Measurements from ENCODE around the gene SPATA31D1.
"Not testable (repeated sequence)": the region's sequence is repeated elsewhere in the genome, so short reads cannot be mapped to it uniquely, and the experiment has no call there.

SPATA31D1 gene

DNA sequence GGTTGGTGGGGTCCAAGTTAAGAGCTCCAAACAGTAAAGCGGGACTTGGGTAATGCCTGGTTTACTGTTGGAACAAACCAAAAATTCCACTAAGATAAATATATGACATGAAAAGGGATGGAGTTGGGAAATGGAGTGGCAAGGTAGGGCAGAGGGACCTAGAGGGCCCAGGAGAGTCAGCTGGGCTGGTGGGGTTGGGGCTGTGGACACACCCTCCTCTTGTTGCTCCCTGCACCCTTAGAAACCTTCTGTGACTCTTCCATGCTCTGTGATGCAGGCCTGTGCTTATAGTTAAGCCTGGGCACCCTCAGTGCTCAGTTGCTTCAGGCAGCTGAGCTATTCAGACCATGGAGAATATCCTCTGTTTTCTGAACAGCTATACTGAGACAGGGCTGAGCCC, at the start of gene SPATA31D1:
TSS of gene SPATA31D1 (plus strand) at position 301 of the 400 bp plus-strand sequence. CDS start at position 348, 47 bp downstream.
- DNase-seq (ENCODE audit: low read depth in 2 of 2), result not testable (repeated sequence)

- not testable (repeated sequence) for DNase-seq (ENCODE audit: low read depth in 2 of 2)
Observed at GRCh38 chr9:81943393-81943792, 45.2 kb upstream of the SPATA31D1 start, which contains the start of gene SPATA31D3. Gene SPATA31D3, plus strand, starts transcription at chr9:81943500. Its CDS starts 86 bp downstream, at chr9:81943586.

DNA sequence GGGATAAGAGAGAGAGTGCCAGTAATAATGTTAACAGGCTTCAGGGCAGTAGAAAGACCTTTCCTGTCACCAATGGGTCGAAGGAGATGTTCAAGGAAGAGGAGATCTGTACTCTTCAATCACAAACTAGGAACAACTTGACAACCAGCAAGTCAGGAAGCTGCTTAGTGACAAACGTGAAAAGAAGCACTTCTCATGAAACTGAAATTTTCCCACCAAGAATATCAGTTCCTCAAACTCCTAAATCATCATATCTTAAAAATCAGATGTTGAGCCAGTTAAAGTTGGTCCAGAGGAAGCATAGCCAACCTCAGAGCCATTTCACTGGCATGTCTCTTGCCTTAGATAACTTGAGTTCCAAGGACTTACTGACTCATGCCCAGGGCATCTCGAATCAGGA, 39.9 kb upstream of the SPATA31D1 start:
- not testable (repeated sequence) for DNase-seq (ENCODE audit: low read depth in 2 of 2)

GRCh38 chr9:81953096-81953495, 35.5 kb upstream of the SPATA31D1 start:
- DNase-seq (ENCODE audit: low read depth in 2 of 2), result no peak

GRCh38 chr9:81955625-81956024, 32.9 kb upstream of the SPATA31D1 start:
- no peak for DNase-seq (ENCODE audit: low read depth in 2 of 2)

DNA sequence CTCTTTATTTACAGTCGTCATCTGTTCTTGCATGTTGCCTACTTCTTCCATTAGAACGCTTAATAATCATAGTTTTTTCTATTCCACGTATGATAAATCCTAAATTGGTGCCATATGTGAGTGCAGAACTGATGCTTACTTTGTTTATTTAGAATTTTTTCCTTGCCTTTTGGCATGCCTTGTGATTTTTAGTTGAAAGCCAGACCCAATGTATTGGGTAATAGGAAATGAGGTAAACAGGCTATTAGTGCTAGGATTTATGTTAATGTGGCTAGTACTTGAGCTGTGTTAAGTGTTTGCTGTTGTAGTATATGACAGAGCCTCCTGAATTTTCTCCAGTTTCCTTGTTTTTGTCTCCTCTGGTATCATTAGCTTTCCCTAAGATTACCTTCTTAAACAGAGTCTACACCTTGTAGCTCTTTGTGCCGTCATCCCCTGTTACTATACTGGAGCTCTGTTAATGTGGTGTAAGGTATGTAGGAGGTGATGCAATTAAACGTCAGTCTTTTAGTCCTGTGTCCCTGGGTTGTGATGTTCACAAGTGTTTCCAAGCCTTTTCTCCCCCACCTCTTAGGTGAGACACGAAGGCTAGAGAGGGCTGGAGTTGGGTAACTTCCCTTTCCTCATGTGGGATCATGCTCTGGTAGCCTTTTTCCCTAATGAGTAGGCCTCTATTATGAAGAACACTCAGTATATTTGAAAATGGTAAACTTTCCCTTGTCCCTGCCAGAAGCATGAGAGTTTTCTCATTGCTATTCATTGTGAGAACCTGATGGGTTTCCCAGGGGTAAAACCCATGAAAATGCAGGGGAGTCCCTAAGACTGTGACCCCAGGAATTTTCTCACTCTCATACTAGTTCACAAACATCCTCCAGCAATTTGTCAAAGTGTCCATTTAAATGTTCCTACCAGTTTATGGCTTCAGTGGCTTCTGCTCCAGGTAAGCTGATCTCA, 24.1 kb upstream of the SPATA31D1 start:
- DNase-seq (ENCODE audit: low read depth in 2 of 2), result no peak

GRCh38 chr9:81968026-81968425, 20.5 kb upstream of the SPATA31D1 start:
- DNase-seq (ENCODE audit: low read depth in 2 of 2), result no peak

GRCh38 chr9:81969971-81970370, 18.6 kb upstream of the SPATA31D1 start:
- DNase-seq (ENCODE audit: low read depth in 2 of 2), result no peak

GRCh38 chr9:81971727-81972126, 16.8 kb upstream of the SPATA31D1 start:
- no peak for DNase-seq (ENCODE audit: low read depth in 2 of 2)

GRCh38 chr9:81974764-81975163, 13.8 kb upstream of the SPATA31D1 start:
- no peak for DNase-seq (ENCODE audit: low read depth in 2 of 2)

- no peak for DNase-seq (ENCODE audit: low read depth in 2 of 2)
Observed at GRCh38 chr9:81976351-81976750, 12.2 kb upstream of the SPATA31D1 start.

DNA sequence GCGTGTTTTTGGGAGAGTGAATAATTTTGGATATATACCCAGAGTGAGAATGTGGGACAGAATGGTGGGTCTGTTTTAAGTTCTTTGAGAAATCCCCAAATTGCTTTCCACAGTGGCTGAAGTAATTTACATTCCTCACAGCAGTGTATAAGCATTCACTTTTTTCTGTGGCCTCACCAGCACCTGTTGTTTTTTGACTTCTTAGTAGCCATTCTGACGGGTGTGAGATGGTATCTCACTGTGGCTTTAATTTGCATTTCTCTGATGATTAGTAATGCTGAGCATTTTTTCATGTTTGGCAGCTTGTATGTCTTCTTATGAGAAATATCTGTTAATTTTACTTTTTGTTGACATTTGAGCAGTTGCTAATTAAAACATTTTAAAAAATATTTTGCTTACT, 9.4 kb upstream of the SPATA31D1 start:
- DNase-seq (ENCODE audit: low read depth in 2 of 2), result no peak

GRCh38 chr9:81980568-81980967, 8.0 kb upstream of the SPATA31D1 start:
- DNase-seq (ENCODE audit: low read depth in 2 of 2), result no peak

- no peak for DNase-seq (ENCODE audit: low read depth in 2 of 2)
Observed at GRCh38 chr9:81981883-81982282, 6.7 kb upstream of the SPATA31D1 start.

DNA sequence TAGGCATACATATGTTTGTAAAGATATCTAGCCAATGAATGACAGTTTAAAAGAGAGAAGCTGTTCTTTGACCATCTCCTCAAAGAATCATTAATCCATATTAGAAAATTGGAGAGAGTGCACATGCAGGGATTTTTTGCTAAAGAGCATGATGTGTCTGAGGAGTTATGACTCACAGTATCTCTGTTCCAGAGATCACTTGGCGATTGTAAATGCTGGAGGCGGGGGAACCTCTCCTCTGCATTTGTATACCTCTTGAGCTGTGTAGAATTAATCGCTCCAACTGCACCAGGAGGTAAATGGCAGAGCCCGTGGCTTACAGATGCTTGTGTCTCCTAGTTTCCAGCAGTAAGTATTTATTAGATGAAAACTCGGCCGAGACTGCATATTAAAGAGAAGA, 3.6 kb upstream of the SPATA31D1 start:
- DNase-seq (ENCODE audit: low read depth in 2 of 2), result no peak

- DNase-seq (ENCODE audit: low read depth in 2 of 2), result no peak
Observed at GRCh38 chr9:81986051-81986450, 2.5 kb upstream of the SPATA31D1 start.

DNA sequence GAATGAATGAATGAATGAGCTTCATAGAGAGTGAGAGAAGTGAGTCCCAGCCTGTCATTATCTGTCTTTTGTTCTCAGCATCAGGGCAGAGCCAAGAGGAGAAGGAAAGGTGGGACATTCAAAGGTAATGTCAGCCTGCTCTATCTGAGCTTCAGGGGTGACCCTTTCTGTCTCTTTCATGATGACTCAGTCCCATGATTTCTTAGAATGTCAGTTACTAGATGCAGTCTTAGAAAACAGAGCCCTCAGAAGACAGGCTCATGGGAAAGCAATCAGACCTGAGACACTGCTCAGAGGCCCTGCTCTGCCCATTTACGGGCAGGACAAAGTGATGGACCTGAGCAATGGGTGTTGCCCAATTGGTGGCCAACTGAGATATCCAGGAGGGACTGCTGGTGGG, 1.1 kb downstream of the SPATA31D1 start:
- DNase-seq (ENCODE audit: low read depth in 2 of 2), result no peak

DNA sequence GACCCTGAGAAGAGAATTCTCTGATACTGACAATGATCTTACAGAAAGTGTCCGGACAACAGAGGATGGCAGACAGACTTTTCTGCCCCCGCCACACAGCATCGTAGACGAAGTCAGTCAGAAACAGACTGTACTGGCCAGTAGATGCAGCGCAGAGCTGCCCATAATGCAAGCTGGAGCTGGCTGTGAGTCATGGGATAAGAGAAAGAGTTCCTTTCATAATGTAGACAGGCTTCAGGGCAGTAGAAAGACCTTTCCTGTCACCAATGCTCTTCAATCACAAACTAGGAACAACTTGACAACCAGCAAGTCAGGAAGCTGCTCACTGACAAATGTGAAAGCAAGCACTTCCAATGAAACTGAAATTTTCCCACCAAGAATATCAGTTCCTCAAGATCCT, 5.1 kb downstream of the SPATA31D1 start:
- no peak for DNase-seq (ENCODE audit: low read depth in 2 of 2)

GRCh38 chr9:81999806-82000205, 11.2 kb downstream of the SPATA31D1 start:
- DNase-seq (ENCODE audit: low read depth in 2 of 2), result no peak

GRCh38 chr9:82010711-82011110, 22.1 kb downstream of the SPATA31D1 start:
- DNase-seq (ENCODE audit: low read depth in 2 of 2), result no peak

- DNase-seq (ENCODE audit: low read depth in 2 of 2), result no peak
Observed at GRCh38 chr9:82011133-82011532, 22.6 kb downstream of the SPATA31D1 start.

GRCh38 chr9:82012276-82012675, 23.7 kb downstream of the SPATA31D1 start:
- no peak for DNase-seq (ENCODE audit: low read depth in 2 of 2)

DNA sequence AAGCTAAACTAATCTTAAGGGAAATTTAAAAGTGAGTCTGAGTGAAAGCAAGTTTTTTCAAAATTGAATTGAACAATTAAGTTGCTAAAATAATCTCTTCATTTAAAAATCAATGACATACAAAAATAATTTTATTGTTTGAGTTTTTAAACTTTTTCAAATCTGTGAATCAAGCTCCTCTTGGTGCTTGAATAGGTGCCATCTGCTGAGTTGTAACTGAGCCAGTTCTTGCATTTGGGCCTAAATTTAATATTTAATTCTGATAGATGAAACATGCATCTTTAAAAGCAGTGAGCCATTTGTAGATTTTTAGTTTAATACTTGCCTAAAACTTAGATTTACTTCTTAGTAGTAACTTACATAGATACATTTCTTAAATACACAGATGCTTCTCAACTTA, 31.8 kb downstream of the SPATA31D1 start:
- no peak for DNase-seq (ENCODE audit: low read depth in 2 of 2)
